GM12878 (cell line): ENCODE data around the gene ADSS1. TPM values are rescaled to one million over a fixed set of nuclear protein-coding genes. Genes with fewer than 3 reads are reported as not detected.

Experiments
- ATAC-seq: fragments of 200-7000 bp; cut with Tn5 transposase; 3 replicates; pipeline ENCODE4 v1.9.1; 2020; ENCODE audit warnings: mild to moderate bottlenecking, moderate library complexity
- BruUV-seq: library from RNA; stranded (reverse); fragments of 400-500 nt; replicated peaks from 2 replicates; lab custom pipeline; 2021; lab: Mats Ljungman, UMichigan
- CTCF ChIA-PET: fragments of 300-600 bp; sonication (Branson Sonifier 250); formaldehyde crosslinking; extraction: SDS; loops from one replicate; lab custom pipeline; 2021; ENCODE audit warnings: inconsistent platforms; lab: Yijun Ruan, JAX
- POLR2A ChIA-PET: fragments of 350-600 bp; formaldehyde crosslinking; extraction: SDS; loops from one replicate; lab custom pipeline; 2021; ENCODE audit warnings: inconsistent platforms; lab: Charles Lee
- RAD21 ChIA-PET: fragments of 300-600 bp; sonication (Branson Sonifier 250); formaldehyde crosslinking; loops from one replicate; lab custom pipeline; 2023; ENCODE audit warnings: antibody characterized with exemption; ENCODE audit not compliant: unreplicated experiment; lab: Charles Lee
- SMC1A ChIA-PET: fragments of 300-600 bp; sonication (Branson Sonifier 250); formaldehyde crosslinking; loops from one replicate; lab custom pipeline; 2023; ENCODE audit not compliant: unreplicated experiment, uncharacterized antibody; lab: Charles Lee
- DNase-seq: peaks from one replicate; pipeline ENCODE4 v3.0.0-alpha.2; 2011; ENCODE audit warnings: low read depth, low spot score
- FAIRE-seq: peaks from 3 replicates; lab custom pipeline; 2011; peaks lifted over from hg19 to GRCh38; lab: Jason Lieb, UNC
- H2AFZ ChIP-seq: 2 replicates; pipeline ENCODE4 v1.6.0; 2011; ENCODE audit warnings: low read depth, low read length, control low read depth; ENCODE audit not compliant: control insufficient read depth
- H3K27ac ChIP-seq: 2 replicates; pipeline ENCODE4 v1.5.1; 2011; ENCODE audit warnings: control low read depth; ENCODE audit not compliant: control insufficient read depth, insufficient read depth
- H3K27me3 ChIP-seq, 2 experiments: replicated peaks in 1 of 2; 2 replicates each; pipeline versions ENCODE4 v1.6.0 to v1.6.1; 2011; ENCODE audit warnings: low read length in 1 of 2; ENCODE audit not compliant: control insufficient read depth in 2 of 2, insufficient read depth in 2 of 2
- H3K36me3 ChIP-seq, 2 experiments: 2 replicates each; pipeline ENCODE4 v1.5.1; 2011; ENCODE audit warnings: low read length in 1 of 2; ENCODE audit not compliant: control insufficient read depth in 2 of 2, insufficient read depth in 2 of 2
- H3K4me1 ChIP-seq: 2 replicates; pipeline ENCODE4 v1.6.1; 2011; ENCODE audit warnings: mild to moderate bottlenecking, low read length, moderate library complexity, mixed read lengths; ENCODE audit not compliant: control insufficient read depth, insufficient read depth
- H3K4me2 ChIP-seq: 2 replicates; pipeline ENCODE4 v1.6.0; 2011; ENCODE audit warnings: control low read depth; ENCODE audit not compliant: control insufficient read depth, insufficient read depth
- H3K4me3 ChIP-seq: fragments of 200-600 bp; sonication (generic); 2 replicates; pipeline ENCODE4 v1.5.1; 2016
- H3K79me2 ChIP-seq: 2 replicates; pipeline ENCODE4 v1.6.0; 2011; ENCODE audit warnings: low read length; ENCODE audit not compliant: control insufficient read depth, insufficient read depth
- H3K9ac ChIP-seq: 2 replicates; pipeline ENCODE4 v1.8.0; 2011; ENCODE audit warnings: low read length, control low read depth, mixed read lengths; ENCODE audit not compliant: control insufficient read depth, insufficient read depth
- H3K9me3 ChIP-seq: replicated peaks from 3 replicates; pipeline ENCODE4 v1.5.1; 2011; ENCODE audit warnings: mild to moderate bottlenecking, low read length; ENCODE audit not compliant: control insufficient read depth, insufficient read depth
- H4K20me1 ChIP-seq: 2 replicates; pipeline ENCODE4 v1.6.0; 2011; ENCODE audit not compliant: control insufficient read depth, insufficient read depth
- CHD2 ChIP-seq: IDR thresholded peaks from 2 replicates; pipeline ENCODE4 v1.6.1; 2011; ENCODE audit warnings: low read depth, low read length, improper control_type of control experiment, borderline replicate concordance
- KAT2A ChIP-seq: conservative IDR thresholded peaks from 2 replicates; pipeline ENCODE4 v1.6.1; 2011; ENCODE audit warnings: low read depth, low read length; ENCODE audit not compliant: control insufficient read depth
- PAX5 ChIP-seq: IDR thresholded peaks from 2 replicates; pipeline ENCODE4 v1.6.1; 2011; ENCODE audit warnings: low read depth, low read length, borderline replicate concordance
- POLR2A ChIP-seq: IDR thresholded peaks from 2 replicates; pipeline ENCODE4 v1.6.1; 2011; ENCODE audit warnings: low read depth, mild to moderate bottlenecking, low read length
- RB1 ChIP-seq: fragments of 450-650 bp; formaldehyde crosslinking; IDR thresholded peaks from 2 replicates; pipeline ENCODE4 v1.6.1; 2017; ENCODE audit warnings: mild to moderate bottlenecking, borderline replicate concordance
- RBBP5 ChIP-seq: fragments of 200-600 bp; sonication (generic); conservative IDR thresholded peaks from 2 replicates; pipeline ENCODE4 v1.6.1; 2016
- SREBF2 ChIP-seq: IDR thresholded peaks from 2 replicates; pipeline ENCODE4 v1.6.1; 2012; ENCODE audit warnings: mild to moderate bottlenecking, low read length
- WGBS: methylation state at CpG from one replicate; pipeline ENCODE4 v1.1.6; 2016; ENCODE audit warnings: low lambda C conversion rate; ENCODE audit not compliant: insufficient replicate concordance, insufficient coverage; ENCODE audit errors: missing lambda C conversion rate; 5-methylcytosine and 5-hydroxymethylcytosine counted together
- in situ Hi-C: fragments of 300-500 bp; cut with MboI; formaldehyde crosslinking; loops from 9 replicates; pipeline ENCODE4 v1.14.3; 2018; ENCODE audit warnings: mixed read lengths
- intact Hi-C: fragments of 100-400 bp; cut with micrococcal nuclease; formaldehyde crosslinking; loops from one replicate; pipeline ENCODE4 v1.14.2; 2022; ENCODE audit not compliant: unreplicated experiment
- polyA plus RNA-seq, 11 experiments: library from polyadenylated mRNA; depleted of rRNA in 4 of 11; unstranded in 6 of 11; stranded (reverse) in 5 of 11; fragments of >200 nt; fragmentation: Nextera tagmentation in 4 of 11; fragmentation: Illumina TruSeq in 1 of 11; extraction: Ambion mirVana in 4 of 11; extraction: Trizol in 1 of 11; gene quantifications; 1 replicate in 1 of 11; 2 replicates in 10 of 11; pipeline versions ENCODE4 v1.2.1 to v1.2.3, GENCODE V29; 2011 to 2016; ENCODE audit warnings: inconsistent platforms in 2 of 11, missing spikeins in 2 of 11, low read depth in 1 of 11
- total RNA-seq, 4 experiments: library from RNA; depleted of rRNA in 3 of 4; stranded (reverse); fragments of >200 nt in 3 of 4; fragmentation: Illumina TruSeq in 1 of 4; extraction: Trizol in 1 of 4; gene quantifications; 2 replicates each; pipeline versions ENCODE4 v1.2.1 to v1.2.3, GENCODE V29; 2013 to 2021
- TF ChIP-seq, protein P1 (sequence below): fragments of 150-350 bp; IDR thresholded peaks from 2 replicates; pipeline ENCODE4 v1.6.1; 2016; ENCODE audit warnings: low read depth, low read length

ADSS1 gene
- total and polyA plus RNA-seq, 10 of the 15 experiments (the other 5 are each of a cell fraction or from before 2014, with no cell fraction given): 0.11 to 0.45 (median 0.28) TPM; not detected in 5

DNA sequence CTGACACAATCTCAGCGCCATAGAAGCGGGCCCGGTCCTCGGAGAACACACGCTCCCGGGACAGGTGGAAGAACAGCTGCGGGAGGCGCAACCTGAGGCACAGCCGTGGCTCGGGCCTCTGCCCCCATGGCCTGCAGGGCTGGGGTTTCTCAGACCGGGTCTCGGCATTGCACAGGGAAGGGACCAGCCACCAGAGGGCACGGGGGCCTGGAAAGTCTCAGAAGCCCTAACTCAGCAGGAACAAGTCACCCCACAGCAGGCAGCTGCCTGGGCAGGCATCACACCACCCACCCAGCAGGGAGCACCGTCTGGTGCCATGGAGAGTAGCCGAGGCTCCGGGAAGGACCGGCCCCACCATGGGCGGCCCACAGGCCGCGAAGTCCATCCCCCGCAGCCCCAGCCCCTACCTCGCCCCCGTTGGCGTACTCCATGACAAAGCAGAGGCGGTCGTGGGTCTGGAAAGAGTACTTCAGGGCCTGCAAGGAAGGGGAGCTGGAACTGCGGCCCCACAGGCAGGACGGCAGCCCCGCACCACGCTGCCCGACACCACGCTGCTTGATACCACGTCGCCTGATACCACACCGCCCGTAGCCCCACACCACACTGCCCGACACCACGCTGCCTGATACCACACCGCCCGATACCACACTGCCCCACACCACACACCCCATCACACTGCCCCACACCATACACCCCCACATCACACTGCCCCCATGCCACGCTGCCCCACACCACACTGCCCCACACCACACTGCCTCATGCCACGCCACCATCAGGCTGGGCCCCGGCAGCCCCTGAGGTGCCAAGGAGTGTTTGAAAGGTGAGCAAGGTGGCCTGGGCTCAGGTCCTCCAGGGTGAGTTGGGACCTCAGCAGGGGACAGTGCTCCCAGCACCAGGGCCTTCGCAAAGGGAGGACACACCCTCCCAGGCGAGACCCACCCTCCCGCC is 49.8 kb downstream of the ADSS1 start:
- FAIRE-seq: no peak
- RAD21 ChIA-PET: no interaction called here
- Histone ChIP-seq H3K79me2 (no peaks in the 10 kb centered on the region), H4K20me1 (no peaks in the 10 kb centered on the region), H3K4me3 (no peak overlapping the region), H3K4me1 (no peaks in the 10 kb centered on the region; the same call in 1 of the 2 replicates), H3K27me3 (no peaks in the 10 kb centered on the region), H3K4me2 (no peak overlapping the region), H3K9ac (no peak overlapping the region), H2AFZ (no peak overlapping the region), H3K9me3 (no peaks in the 10 kb centered on the region; the same call in 2 of the 3 replicates), H3K27ac (no peak overlapping the region), H3K36me3 (peaks cover 5 to 26% of the 10 kb centered on the region in 2 experiments; a peak in 3 of 4 replicates)
- ATAC-seq: no peak
- POLR2A ChIA-PET: no interaction called here
- CTCF ChIA-PET: no interaction called here
- 91% methylated on average over 37 of the region's 46 CpGs for WGBS
- no TSS peak for BruUV-seq
- no peak for DNase-seq
- SMC1A ChIA-PET: no interaction called here
- intact Hi-C loops: no loop called here
- in situ Hi-C loops: no loop called here
- peak; percentile 47; the same call in 1 of the 2 replicates for TF ChIP-seq POLR2A
- TF ChIP-seq PAX5: no peak
- TF ChIP-seq, protein P1, sequence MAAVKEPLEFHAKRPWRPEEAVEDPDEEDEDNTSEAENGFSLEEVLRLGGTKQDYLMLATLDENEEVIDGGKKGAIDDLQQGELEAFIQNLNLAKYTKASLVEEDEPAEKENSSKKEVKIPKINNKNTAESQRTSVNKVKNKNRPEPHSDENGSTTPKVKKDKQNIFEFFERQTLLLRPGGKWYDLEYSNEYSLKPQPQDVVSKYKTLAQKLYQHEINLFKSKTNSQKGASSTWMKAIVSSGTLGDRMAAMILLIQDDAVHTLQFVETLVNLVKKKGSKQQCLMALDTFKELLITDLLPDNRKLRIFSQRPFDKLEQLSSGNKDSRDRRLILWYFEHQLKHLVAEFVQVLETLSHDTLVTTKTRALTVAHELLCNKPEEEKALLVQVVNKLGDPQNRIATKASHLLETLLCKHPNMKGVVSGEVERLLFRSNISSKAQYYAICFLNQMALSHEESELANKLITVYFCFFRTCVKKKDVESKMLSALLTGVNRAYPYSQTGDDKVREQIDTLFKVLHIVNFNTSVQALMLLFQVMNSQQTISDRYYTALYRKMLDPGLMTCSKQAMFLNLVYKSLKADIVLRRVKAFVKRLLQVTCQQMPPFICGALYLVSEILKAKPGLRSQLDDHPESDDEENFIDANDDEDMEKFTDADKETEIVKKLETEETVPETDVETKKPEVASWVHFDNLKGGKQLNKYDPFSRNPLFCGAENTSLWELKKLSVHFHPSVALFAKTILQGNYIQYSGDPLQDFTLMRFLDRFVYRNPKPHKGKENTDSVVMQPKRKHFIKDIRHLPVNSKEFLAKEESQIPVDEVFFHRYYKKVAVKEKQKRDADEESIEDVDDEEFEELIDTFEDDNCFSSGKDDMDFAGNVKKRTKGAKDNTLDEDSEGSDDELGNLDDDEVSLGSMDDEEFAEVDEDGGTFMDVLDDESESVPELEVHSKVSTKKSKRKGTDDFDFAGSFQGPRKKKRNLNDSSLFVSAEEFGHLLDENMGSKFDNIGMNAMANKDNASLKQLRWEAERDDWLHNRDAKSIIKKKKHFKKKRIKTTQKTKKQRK: no peak
- no peak for TF ChIP-seq CHD2
- TF ChIP-seq RB1: no peak
- TF ChIP-seq KAT2A: no peak
- TF ChIP-seq RBBP5: no peak
- no peak for TF ChIP-seq SREBF2
